T-cell (primary cell): ENCODE measurements around the gene DCTN1. TPM values are rescaled to one million over a fixed set of nuclear protein-coding genes. Genes with fewer than 3 reads are reported as not detected.

Experiments used
- ATAC-seq, 4 experiments: fragments of 200-7000 bp in 3 of 4; fragments of 150-1000 bp in 1 of 4; cut with Tn5 transposase; replicated peaks in 1 of 4; 1 replicate in 3 of 4; 2 replicates in 1 of 4; pipeline ENCODE4 v1.10.0; 2021; ENCODE audit warnings: moderate library complexity in 3 of 4, mild to moderate bottlenecking in 2 of 4, moderate number of reproducible peaks in 1 of 4
- CTCF ChIA-PET, 2 donors: fragments of 300-600 bp; sonication (Branson Sonifier 250); formaldehyde crosslinking; loops; one replicate each; lab custom pipeline; 2022; ENCODE audit warnings: antibody characterized with exemption in 2 of 2; lab: Charles Lee
- POLR2A ChIA-PET, 2 donors: fragments of 300-600 bp; sonication (Branson Sonifier 250); formaldehyde crosslinking; loops; one replicate each; lab custom pipeline; 2022; ENCODE audit warnings: antibody characterized with exemption in 2 of 2; lab: Charles Lee
- DNase-seq, 35 experiments: peaks; one replicate each; pipeline versions ENCODE4 v3.0.0 to v3.0.0-alpha.2; 2013 to 2023
- H3K27ac ChIP-seq: one replicate; pipeline ENCODE4 v1.5.1; 2013; ENCODE audit warnings: low read length
- H3K27me3 ChIP-seq, 2 experiments: replicated peaks in 1 of 2; 1 replicate in 1 of 2; 2 replicates in 1 of 2; pipeline versions ENCODE4 v1.6.1 to v1.7.0; 2013; ENCODE audit warnings: low read length in 1 of 2, mixed read lengths in 1 of 2; ENCODE audit not compliant: control insufficient read depth in 2 of 2, insufficient read depth in 2 of 2; ENCODE audit errors: extremely low read depth in 1 of 2
- H3K36me3 ChIP-seq, 2 donors: 1 replicate in 1 of 2; 2 replicates in 1 of 2; pipeline versions ENCODE4 v1.6.1 to v1.7.0; 2013; ENCODE audit warnings: low read length in 1 of 2; ENCODE audit not compliant: control insufficient read depth in 2 of 2, insufficient read depth in 1 of 2; ENCODE audit errors: extremely low read depth in 1 of 2
- H3K4me1 ChIP-seq, 2 experiments: 1 replicate in 1 of 2; 2 replicates in 1 of 2; pipeline versions ENCODE4 v1.6.1 to v1.7.0; 2013; ENCODE audit warnings: low read length in 2 of 2, mixed read lengths in 1 of 2; ENCODE audit not compliant: insufficient read depth in 2 of 2, control insufficient read depth in 1 of 2; ENCODE audit errors: extremely low read depth in 1 of 2
- H3K4me3 ChIP-seq, 2 donors: 1 replicate in 1 of 2; 2 replicates in 1 of 2; pipeline versions ENCODE4 v1.5.1 to v1.7.0; 2013; ENCODE audit warnings: mild to moderate bottlenecking in 2 of 2, low read length in 1 of 2, moderate library complexity in 1 of 2; ENCODE audit not compliant: control insufficient read depth in 1 of 2; ENCODE audit errors: extremely low read depth in 1 of 2
- H3K9me3 ChIP-seq: 2 replicates; pipeline ENCODE4 v1.7.0; 2013
- H3K27ac Mint-ChIP-seq, 2 donors: one replicate each; pipeline ENCODE4 v1.8.0; 2020 to 2021; ENCODE audit warnings: mild to moderate bottlenecking in 2 of 2, mixed read lengths in 2 of 2
- H3K27me3 Mint-ChIP-seq, 2 donors: one replicate each; pipeline ENCODE4 v1.8.0; 2021 to 2022; ENCODE audit warnings: mixed read lengths in 2 of 2
- H3K36me3 Mint-ChIP-seq: one replicate; pipeline ENCODE4 v1.8.0; 2021; ENCODE audit warnings: mixed read lengths
- H3K4me1 Mint-ChIP-seq, 3 donors: one replicate each; pipeline ENCODE4 v1.8.0; 2020 to 2022; ENCODE audit warnings: mixed read lengths in 3 of 3, mild to moderate bottlenecking in 1 of 3
- H3K4me3 Mint-ChIP-seq, 3 donors: one replicate each; pipeline ENCODE4 v1.8.0; 2020 to 2022; ENCODE audit warnings: mild to moderate bottlenecking in 3 of 3, mixed read lengths in 3 of 3, moderate library complexity in 3 of 3
- H3K9me3 Mint-ChIP-seq, 3 donors: one replicate each; pipeline ENCODE4 v1.8.0; 2020 to 2022; ENCODE audit warnings: mixed read lengths in 3 of 3
- WGBS: methylation state at CpG from one replicate; pipeline ENCODE4 v1.1.5; 2013; ENCODE audit warnings: missing lambda C conversion rate; ENCODE audit not compliant: insufficient coverage; 5-methylcytosine and 5-hydroxymethylcytosine counted together
- total RNA-seq, 35 experiments: library from RNA in 6 of 35; stranded (reverse) in 6 of 35; fragments of 120-200 nt in 1 of 35; gene quantifications; one replicate each; pipeline versions ENCODE4 v1.2.1 to v1.2.4 and lab custom pipeline; 2013 to 2026

Gene DCTN1
- total RNA-seq, 5 donors from 2014 or later (not counting 1 experiment from before 2014, with no cell fraction given) = 81.9 to 124 (median 117) TPM

DNA sequence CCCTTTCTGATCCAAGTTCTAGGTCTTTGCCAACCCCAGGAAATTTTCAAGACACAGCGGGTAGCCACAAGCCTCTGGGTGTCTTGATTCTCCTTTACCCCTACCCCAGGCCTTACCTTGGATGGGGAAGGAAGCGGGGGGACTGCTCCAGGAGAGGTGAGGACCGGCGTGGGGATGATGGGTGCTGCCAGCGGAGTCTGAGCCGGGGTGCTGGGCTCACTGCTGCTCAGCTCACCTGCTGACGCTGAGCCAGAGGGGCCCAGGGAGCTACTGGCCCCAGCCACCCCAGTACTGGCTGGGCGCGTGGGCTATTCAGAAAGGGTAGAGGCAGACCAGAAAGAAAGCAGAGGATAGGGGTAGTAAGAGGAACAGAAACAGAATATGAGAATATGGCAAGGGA, 8.7 kb downstream of the DCTN1 start:
- H3K9me3 ChIP-seq = no peaks in the 10 kb centered on the region
- Mint-ChIP-seq H3K36me3 (peaks cover 65% of the 10 kb centered on the region), H3K27me3 (no peaks in the 10 kb centered on the region), H3K9me3 (no peaks in the 10 kb centered on the region), H3K27ac (no peak overlapping the region), H3K4me1 (peaks cover 0 to 9% (median 2%) of the 10 kb centered on the region in 3 donors), H3K4me3 (no peak overlapping the region)
- 99% methylated on average over 7 of the region's 9 CpGs for WGBS
- ATAC-seq (no peak), DNase-seq (no peak)
- H3K27ac ChIP-seq = no peak overlapping the region
- H3K27me3 ChIP-seq = no peaks in the 10 kb centered on the region
- no peaks in the 10 kb centered on the region for H3K4me1 ChIP-seq
- POLR2A ChIA-PET = interaction anchor here in 1 of 2 donors (0.6 kb wide), 2 partner anchors 20 to 438 kb away, joined by 3 read pairs; no protein-coding TSS in a partner anchor
- CTCF ChIA-PET = no interaction called here
- H3K4me3 ChIP-seq = no peak overlapping the region
- H3K36me3 ChIP-seq = peaks cover 12 to 87% of the 10 kb centered on the region in 2 donors

DNA sequence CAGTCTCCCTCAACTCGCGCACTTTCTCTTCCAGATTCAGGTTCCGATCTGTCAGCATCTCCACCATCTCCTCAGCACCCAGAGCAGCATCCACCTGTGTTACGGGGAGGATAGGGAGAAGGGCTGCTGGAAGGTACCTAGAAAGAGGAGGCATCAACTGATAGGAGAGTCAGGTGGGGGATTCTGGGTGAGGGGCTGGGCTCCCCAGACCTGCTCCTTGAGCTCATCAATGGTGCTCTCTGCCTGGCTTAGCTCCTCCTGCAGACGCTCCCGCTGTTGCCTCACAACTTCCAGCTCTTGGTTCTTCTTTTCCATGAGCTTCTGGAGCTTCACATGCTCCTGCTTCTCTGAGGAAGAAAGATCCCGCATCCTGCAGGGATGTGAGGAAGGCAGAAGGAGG, 10.1 kb downstream of the DCTN1 start:
- Mint-ChIP-seq H3K36me3 (peaks cover 69% of the 10 kb centered on the region), H3K9me3 (no peaks in the 10 kb centered on the region), H3K27ac (no peak overlapping the region), H3K27me3 (no peaks in the 10 kb centered on the region), H3K4me3 (no peak overlapping the region), H3K4me1 (no peaks in the 10 kb centered on the region)
- H3K4me3 ChIP-seq = no peak overlapping the region
- DNase-seq (no peak), ATAC-seq (no peak)
- ChIA-PET CTCF (interaction anchor here in 1 of 2 donors (0.7 kb wide), 1 partner anchor 8 kb away, joined by 5 read pairs; no protein-coding TSS in a partner anchor), POLR2A (no interaction called here)
- H3K4me1 ChIP-seq = no peaks in the 10 kb centered on the region
- no peaks in the 10 kb centered on the region for H3K27me3 ChIP-seq
- no peaks in the 10 kb centered on the region for H3K9me3 ChIP-seq
- WGBS = 100% methylated on average over 4 of the region's 7 CpGs
- peaks cover 14 to 87% of the 10 kb centered on the region in 2 donors for H3K36me3 ChIP-seq
- H3K27ac ChIP-seq = no peak overlapping the region

DNA sequence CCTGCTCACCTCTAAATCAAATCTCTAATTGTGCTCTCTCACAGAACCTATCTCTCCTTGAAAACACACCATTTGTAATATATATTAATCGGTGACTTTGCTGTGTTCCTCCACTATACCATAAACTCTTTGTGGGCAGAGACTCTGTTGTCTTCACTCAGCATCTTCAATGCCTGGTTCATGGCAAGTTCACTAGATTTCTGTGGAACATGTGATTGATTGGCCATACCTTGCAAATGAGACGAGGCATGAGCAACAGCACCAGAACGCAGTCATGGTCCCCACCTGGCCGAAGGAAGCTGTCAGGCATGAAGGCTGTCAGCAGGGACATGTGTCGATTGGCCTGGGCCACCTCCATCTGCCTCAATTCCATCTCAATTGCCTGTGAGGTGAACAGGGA, 11.6 kb downstream of the DCTN1 start:
- H3K36me3 Mint-ChIP-seq = peaks cover 80% of the 10 kb centered on the region
- 100% methylated on average over 2 of the region's 5 CpGs for WGBS
- ChIA-PET CTCF (no interaction called here), POLR2A (no interaction called here)
- no peak overlapping the region for H3K27ac ChIP-seq
- H3K4me3 Mint-ChIP-seq = no peak overlapping the region
- no peak for DNase-seq
- H3K36me3 ChIP-seq = peaks cover 14 to 88% of the 10 kb centered on the region in 2 donors
- no peaks in the 10 kb centered on the region for H3K27me3 ChIP-seq
- H3K4me3 ChIP-seq = no peak overlapping the region
- H3K4me1 Mint-ChIP-seq = no peaks in the 10 kb centered on the region
- ATAC-seq = no peak
- no peaks in the 10 kb centered on the region for H3K4me1 ChIP-seq
- no peaks in the 10 kb centered on the region for H3K9me3 ChIP-seq
- no peaks in the 10 kb centered on the region for H3K9me3 Mint-ChIP-seq
- H3K27me3 Mint-ChIP-seq = no peaks in the 10 kb centered on the region
- no peak overlapping the region for H3K27ac Mint-ChIP-seq

DNA sequence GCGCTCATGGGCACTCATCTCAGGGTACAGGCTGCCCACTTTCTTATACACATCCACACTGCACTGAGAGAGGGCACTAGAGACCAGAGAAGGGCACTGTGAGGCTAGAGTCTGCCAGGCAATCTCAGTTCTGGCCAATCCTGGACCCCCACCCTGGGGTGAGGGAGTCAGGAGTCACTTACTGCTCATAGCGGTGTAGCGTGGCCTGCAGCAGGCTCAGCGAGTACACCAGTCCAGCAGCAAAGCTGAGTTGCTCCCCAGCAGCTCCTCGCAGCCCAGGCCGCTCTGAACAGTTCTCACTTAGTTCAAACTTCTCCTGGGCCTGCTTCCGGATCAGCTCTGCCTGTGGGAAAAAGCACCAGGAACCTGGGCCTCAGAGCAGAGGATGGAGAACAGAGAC, 12.3 kb downstream of the DCTN1 start:
- Mint-ChIP-seq H3K27ac (no peak overlapping the region), H3K4me3 (no peak overlapping the region), H3K27me3 (no peaks in the 10 kb centered on the region), H3K36me3 (peaks cover 87% of the 10 kb centered on the region), H3K9me3 (no peaks in the 10 kb centered on the region), H3K4me1 (no peaks in the 10 kb centered on the region)
- H3K27ac ChIP-seq = no peak overlapping the region
- no peak for ATAC-seq
- 98% methylated on average over 6 of the region's 7 CpGs for WGBS
- H3K36me3 ChIP-seq = peaks cover 18 to 93% of the 10 kb centered on the region in 2 donors
- ChIA-PET POLR2A (no interaction called here), CTCF (interaction anchor here in 1 of 2 donors (0.6 to 1.2 kb wide), 2 partner anchors 32 to 194 kb away, joined by 3 read pairs; no protein-coding TSS in a partner anchor)
- no peak overlapping the region for H3K4me3 ChIP-seq
- no peaks in the 10 kb centered on the region for H3K4me1 ChIP-seq
- DNase-seq = no peak
- H3K9me3 ChIP-seq = no peaks in the 10 kb centered on the region
- no peaks in the 10 kb centered on the region for H3K27me3 ChIP-seq

DNA sequence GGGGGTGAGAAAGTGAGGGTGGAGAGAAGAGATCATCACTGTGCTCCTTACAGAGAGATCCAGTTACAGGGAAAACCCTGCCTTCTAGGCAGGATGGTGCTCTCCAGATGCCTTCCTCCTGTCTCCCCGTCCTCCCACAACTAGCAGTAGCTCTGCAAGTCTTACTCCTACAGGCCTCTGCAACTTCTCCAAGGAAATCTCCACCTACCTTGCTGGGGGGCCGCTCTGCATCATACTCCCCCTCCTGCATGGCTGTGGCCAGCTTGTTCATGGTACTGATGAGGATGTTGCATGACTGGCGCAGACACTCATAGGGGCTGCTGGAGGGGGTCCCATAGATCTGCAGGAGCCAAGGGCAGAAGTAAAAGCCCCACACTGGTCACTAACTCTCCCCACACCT, 14.1 kb downstream of the DCTN1 start:
- ChIA-PET CTCF (no interaction called here), POLR2A (no interaction called here)
- Histone ChIP-seq H3K4me1 (no peaks in the 10 kb centered on the region), H3K4me3 (no peak overlapping the region), H3K9me3 (no peaks in the 10 kb centered on the region), H3K36me3 (peaks cover 24 to 97% of the 10 kb centered on the region in 2 donors), H3K27ac (no peak overlapping the region), H3K27me3 (no peaks in the 10 kb centered on the region)
- DNase-seq (no peak), ATAC-seq (no peak)
- H3K9me3 Mint-ChIP-seq = no peaks in the 10 kb centered on the region
- peaks cover 88% of the 10 kb centered on the region for H3K36me3 Mint-ChIP-seq
- no peaks in the 10 kb centered on the region for H3K4me1 Mint-ChIP-seq
- H3K27ac Mint-ChIP-seq = no peak overlapping the region
- no peaks in the 10 kb centered on the region for H3K27me3 Mint-ChIP-seq
- no peak overlapping the region for H3K4me3 Mint-ChIP-seq
- WGBS = no CpG with 5 or more reads among the region's 3 CpGs

DNA sequence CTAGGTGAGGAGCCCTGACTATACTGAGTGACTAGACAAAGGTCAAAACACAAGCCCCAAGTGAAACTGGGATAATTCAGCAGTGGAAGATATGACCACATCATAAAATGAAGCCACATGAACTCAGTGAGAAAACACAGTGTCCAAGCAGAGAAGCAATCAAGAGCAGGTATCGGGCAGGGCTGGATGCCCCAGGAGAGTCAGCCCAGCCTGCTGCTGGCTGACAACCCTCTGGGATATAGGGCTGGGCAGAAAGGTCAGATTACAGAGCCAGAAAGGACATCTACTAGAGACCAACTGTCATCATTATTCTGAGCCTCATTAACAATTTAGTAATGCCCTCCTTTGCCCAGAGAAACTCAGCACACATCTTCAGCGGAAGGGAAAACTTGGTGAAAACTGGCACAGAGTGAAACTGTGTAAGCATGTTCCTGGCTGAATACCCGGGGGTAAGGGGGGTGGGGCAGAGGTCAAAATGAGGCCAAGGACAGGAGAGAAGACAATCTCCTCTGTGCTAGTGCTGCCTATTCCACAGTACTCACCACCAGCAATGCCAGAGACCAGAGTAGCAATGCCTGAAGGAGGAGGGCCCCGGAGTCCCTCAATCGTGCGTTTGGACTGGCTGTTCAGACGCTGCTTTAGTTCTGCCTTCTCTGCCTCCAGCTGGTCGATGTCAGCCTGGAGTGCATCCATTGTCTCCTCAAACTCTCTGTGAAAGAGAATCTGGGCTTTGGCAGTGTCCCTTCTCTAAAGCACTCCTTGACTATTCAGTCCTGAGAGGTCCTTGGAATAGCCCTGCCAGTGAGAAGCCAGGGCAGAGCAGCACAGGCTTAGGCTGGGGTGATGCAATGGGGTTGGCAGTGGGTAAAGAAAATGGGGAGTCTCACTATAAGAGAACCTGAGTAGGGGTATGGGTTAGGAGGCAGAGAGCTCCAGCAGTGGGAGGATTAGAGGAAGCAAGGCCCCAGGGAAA, 15.3 kb downstream of the DCTN1 start:
- Mint-ChIP-seq H3K36me3 (peaks cover 87% of the 10 kb centered on the region), H3K4me1 (no peaks in the 10 kb centered on the region), H3K27ac (no peak overlapping the region), H3K9me3 (no peaks in the 10 kb centered on the region), H3K4me3 (no peak overlapping the region), H3K27me3 (no peaks in the 10 kb centered on the region)
- H3K36me3 ChIP-seq = peaks cover 23 to 98% of the 10 kb centered on the region in 2 donors
- H3K27me3 ChIP-seq = no peaks in the 10 kb centered on the region
- H3K27ac ChIP-seq = no peak overlapping the region
- DNase-seq (no peak), ATAC-seq (no peak)
- no peaks in the 10 kb centered on the region for H3K9me3 ChIP-seq
- WGBS = 94% methylated on average over 5 of the region's 8 CpGs
- POLR2A ChIA-PET = no interaction called here
- no peaks in the 10 kb centered on the region for H3K4me1 ChIP-seq
- no peak overlapping the region for H3K4me3 ChIP-seq
- CTCF ChIA-PET = no interaction called here
